ENCODE measurements around the gene SLC35E2B.
A peak's percentile ranks its signal among the peaks of the same experiment; 100 is the strongest.

The SLC35E2B gene

DNA sequence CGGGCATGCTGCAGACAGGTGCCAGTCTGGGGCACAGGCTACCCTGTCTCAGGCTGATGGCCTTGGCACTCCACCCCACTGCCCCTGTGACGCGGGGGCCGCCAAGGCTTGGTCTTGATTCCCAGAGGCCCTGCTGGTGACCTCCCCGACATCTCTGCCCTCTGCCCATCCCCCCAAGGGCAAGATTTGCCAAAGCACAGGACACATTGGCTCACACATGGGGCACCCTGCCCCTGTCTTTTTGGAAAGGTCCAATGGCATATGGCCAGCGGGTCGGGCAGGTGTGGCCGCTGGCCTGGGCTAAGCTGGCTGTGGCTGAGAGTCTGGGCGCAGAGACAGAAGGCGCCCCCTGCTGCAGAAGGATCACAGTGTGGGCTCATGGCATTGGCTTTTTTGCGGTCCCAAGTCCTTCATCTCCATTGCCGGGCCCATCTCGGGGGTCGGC, 72.7 kb downstream of the SLC35E2B start:
- Histone ChIP-seq H3K27ac (ENCODE audit: low read depth, low read length) (no peak overlapping the region), H3K36me3 (ENCODE audit: control insufficient read depth, insufficient read depth, low read length) (peaks cover 6% of the 10 kb centered on the region), H3K4me1 (ENCODE audit: control insufficient read depth, insufficient read depth, low read length) (peaks cover 6% of the 10 kb centered on the region; the same call in 1 of the 2 replicates), H3K27me3 (ENCODE audit: control insufficient read depth, insufficient read depth, low read length) (no peaks in the 10 kb centered on the region), H3K9me3 (ENCODE audit: control insufficient read depth, insufficient read depth, low read depth, low read length) (no peaks in the 10 kb centered on the region), H3K9ac (ENCODE audit: low read length) (no peak overlapping the region), H3K4me3 (ENCODE audit: low read depth, low read length) (no peak overlapping the region)

DNA sequence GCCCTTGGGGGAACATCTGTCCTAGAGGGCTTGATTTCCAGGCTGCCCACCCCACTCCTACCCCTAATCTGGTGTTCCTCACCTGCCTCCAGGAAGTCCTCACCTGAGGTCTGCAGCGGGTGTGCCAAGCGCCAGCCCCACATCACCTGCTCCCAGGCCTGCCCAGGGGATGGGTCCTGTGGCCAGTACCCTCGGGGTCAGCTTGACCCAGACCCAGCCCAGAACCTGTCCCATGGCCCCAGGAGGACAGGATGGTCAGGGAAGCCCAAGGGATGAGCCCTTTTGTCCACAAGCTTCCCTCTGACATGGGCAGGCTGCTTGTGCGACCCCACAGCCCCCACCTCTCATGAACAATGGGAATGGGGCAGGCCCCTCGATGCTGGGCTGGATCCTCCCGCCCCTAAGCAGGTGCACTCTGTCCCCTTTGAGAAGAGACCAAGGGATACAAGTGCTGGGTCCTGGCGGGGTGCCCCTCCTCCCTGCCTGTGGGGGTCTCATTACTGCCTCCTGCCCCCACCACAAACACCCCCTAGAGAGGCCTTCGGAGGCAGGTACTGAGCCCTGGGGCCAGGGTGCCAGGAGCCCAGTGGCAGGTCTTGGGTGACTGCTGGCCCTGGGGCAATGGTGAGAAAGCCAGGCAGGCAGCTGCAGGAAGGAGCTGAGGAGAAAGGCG, 74.1 kb downstream of the SLC35E2B start:
- peaks cover 6% of the 10 kb centered on the region for H3K36me3 ChIP-seq (ENCODE audit: control insufficient read depth, insufficient read depth, low read length)
- peaks cover 13% of the 10 kb centered on the region; the same call in 1 of the 2 replicates for H3K4me1 ChIP-seq (ENCODE audit: control insufficient read depth, insufficient read depth, low read length)
- no peaks in the 10 kb centered on the region for H3K9me3 ChIP-seq (ENCODE audit: control insufficient read depth, insufficient read depth, low read depth, low read length)
- H3K4me3 ChIP-seq (ENCODE audit: low read depth, low read length), result no peak overlapping the region
- H3K27ac ChIP-seq (ENCODE audit: low read depth, low read length), result no peak overlapping the region
- H3K27me3 ChIP-seq (ENCODE audit: control insufficient read depth, insufficient read depth, low read length), result no peaks in the 10 kb centered on the region
- H3K9ac ChIP-seq (ENCODE audit: low read length), result no peak overlapping the region

DNA sequence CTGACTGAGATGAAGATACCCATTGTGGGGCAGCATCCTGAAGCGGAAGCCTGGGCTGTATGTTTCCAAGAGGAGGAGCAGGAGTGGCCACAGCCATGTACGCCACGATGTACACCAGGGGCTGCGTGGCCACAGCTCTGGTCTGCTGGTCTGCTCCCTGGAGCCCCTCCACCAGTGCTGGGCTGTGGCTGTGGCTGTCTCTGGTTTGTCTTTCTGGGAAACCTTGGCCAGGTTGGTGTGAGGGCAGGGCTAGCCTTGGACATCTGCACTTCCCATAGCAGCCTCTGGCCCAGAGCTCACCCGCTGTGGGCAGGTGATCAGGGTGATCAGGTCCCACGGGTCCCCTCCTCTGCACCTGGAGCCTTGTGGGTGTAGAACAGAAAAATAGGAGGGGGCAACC, 74.7 kb downstream of the SLC35E2B start:
- Histone ChIP-seq H3K9me3 (ENCODE audit: control insufficient read depth, insufficient read depth, low read depth, low read length) (no peaks in the 10 kb centered on the region), H3K36me3 (ENCODE audit: control insufficient read depth, insufficient read depth, low read length) (peaks cover 6% of the 10 kb centered on the region), H3K9ac (ENCODE audit: low read length) (no peak overlapping the region), H3K4me3 (ENCODE audit: low read depth, low read length) (no peak overlapping the region), H3K4me1 (ENCODE audit: control insufficient read depth, insufficient read depth, low read length) (peaks cover 13% of the 10 kb centered on the region; the same call in 1 of the 2 replicates), H3K27ac (ENCODE audit: low read depth, low read length) (no peak overlapping the region), H3K27me3 (ENCODE audit: control insufficient read depth, insufficient read depth, low read length) (no peaks in the 10 kb centered on the region)

DNA sequence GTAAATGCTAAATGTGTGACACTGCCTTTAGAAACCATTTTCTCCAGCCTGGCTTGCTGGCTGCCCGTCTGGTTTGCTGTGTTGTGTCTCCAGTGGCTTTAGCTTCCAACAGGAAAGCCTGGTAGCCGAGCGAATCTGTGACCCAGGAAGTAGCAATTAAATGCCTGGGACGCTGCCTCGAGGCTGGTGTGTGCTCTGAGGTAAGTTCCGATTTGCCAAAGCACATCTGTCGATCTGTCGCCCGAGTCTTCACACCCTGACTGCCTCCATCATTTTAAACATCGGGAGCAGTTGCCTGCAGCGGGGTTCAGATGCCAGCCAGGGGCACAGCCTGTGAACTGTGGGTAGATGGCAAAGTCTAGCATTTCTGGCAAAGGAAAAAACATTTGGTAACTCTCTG, 75.1 kb downstream of the SLC35E2B start:
- no peaks in the 10 kb centered on the region for H3K27me3 ChIP-seq (ENCODE audit: control insufficient read depth, insufficient read depth, low read length)
- no peak overlapping the region for H3K9ac ChIP-seq (ENCODE audit: low read length)
- H3K9me3 ChIP-seq (ENCODE audit: control insufficient read depth, insufficient read depth, low read depth, low read length), result no peaks in the 10 kb centered on the region
- H3K4me1 ChIP-seq (ENCODE audit: control insufficient read depth, insufficient read depth, low read length), result peaks cover 13% of the 10 kb centered on the region; the same call in 1 of the 2 replicates
- peaks cover 6% of the 10 kb centered on the region for H3K36me3 ChIP-seq (ENCODE audit: control insufficient read depth, insufficient read depth, low read length)
- no peak overlapping the region for H3K27ac ChIP-seq (ENCODE audit: low read depth, low read length)
- H3K4me3 ChIP-seq (ENCODE audit: low read depth, low read length), result no peak overlapping the region

DNA sequence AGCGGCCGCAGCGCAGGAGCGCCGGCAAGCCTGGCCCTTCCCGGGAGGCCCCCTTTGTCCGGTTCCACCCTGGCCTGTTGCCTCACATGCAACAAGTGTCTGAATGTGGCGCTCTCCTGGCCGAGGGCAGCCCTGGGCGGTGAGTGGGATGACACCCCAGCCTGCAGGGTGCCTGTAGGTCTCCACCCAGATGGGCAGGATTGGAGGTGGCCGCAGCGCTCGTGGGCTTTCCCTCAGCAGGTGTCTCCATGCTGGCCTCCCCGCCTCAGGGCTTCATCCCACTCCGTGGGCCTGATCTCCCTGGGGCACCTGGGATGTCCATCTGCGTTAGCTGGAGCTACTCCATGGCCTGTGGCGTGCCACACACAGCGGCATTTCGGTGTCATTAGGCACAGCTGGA, 75.8 kb downstream of the SLC35E2B start:
- H3K9ac ChIP-seq (ENCODE audit: low read length), result peak overlapping the region; percentile 7
- H3K9me3 ChIP-seq (ENCODE audit: control insufficient read depth, insufficient read depth, low read depth, low read length), result no peaks in the 10 kb centered on the region
- H3K27ac ChIP-seq (ENCODE audit: low read depth, low read length), result no peak overlapping the region
- no peaks in the 10 kb centered on the region for H3K27me3 ChIP-seq (ENCODE audit: control insufficient read depth, insufficient read depth, low read length)
- H3K36me3 ChIP-seq (ENCODE audit: control insufficient read depth, insufficient read depth, low read length), result peaks cover 6% of the 10 kb centered on the region
- H3K4me3 ChIP-seq (ENCODE audit: low read depth, low read length), result peak overlapping the region; percentile 99
- H3K4me1 ChIP-seq (ENCODE audit: control insufficient read depth, insufficient read depth, low read length), result peaks cover 13% of the 10 kb centered on the region; the same call in 1 of the 2 replicates

DNA sequence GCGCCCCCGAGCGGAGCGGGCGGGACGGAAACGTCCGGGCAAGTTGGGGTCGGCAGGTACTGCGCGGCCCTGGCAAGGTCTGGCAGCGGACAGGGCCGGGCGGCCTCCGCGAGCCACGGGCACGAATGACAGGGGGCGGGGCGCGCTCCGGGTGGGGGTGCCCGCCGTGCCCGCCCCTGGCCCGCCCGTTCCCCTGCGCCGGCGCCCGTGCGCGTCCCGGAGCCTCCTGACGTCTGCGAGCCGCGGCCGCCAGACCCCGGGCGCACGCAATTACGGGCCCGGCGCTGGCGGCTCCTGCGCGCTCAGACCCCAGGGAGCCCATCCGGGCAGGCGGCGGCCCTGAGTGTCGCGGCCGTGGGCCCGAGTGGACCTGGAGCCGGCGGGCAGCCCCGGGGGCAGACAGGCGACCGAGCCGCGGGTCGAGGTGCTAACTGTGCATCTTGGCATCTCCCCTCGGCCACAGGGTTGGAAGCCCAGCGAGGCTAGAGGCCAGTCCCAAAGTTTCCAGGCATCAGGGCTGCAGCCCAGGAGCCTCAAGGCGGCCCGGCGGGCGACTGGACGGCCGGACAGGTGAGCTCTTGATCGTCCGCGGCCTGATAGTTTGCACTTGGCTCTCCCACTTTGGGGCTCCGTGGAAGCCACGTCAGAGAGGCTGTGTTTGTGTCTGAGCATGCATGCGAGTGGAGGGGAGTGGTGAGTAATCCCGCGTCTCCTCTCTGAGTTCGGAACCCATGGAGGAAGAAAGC, 76.4 kb downstream of the SLC35E2B start:
- peaks cover 6% of the 10 kb centered on the region for H3K36me3 ChIP-seq (ENCODE audit: control insufficient read depth, insufficient read depth, low read length)
- H3K9me3 ChIP-seq (ENCODE audit: control insufficient read depth, insufficient read depth, low read depth, low read length), result no peaks in the 10 kb centered on the region
- H3K4me1 ChIP-seq (ENCODE audit: control insufficient read depth, insufficient read depth, low read length), result peaks cover 13% of the 10 kb centered on the region; the same call in 1 of the 2 replicates
- H3K27ac ChIP-seq (ENCODE audit: low read depth, low read length), result no peak overlapping the region
- H3K4me3 ChIP-seq (ENCODE audit: low read depth, low read length), result peak overlapping the region; percentile 99
- no peaks in the 10 kb centered on the region for H3K27me3 ChIP-seq (ENCODE audit: control insufficient read depth, insufficient read depth, low read length)
- H3K9ac ChIP-seq (ENCODE audit: low read length), result peak overlapping the region; percentile 99

DNA sequence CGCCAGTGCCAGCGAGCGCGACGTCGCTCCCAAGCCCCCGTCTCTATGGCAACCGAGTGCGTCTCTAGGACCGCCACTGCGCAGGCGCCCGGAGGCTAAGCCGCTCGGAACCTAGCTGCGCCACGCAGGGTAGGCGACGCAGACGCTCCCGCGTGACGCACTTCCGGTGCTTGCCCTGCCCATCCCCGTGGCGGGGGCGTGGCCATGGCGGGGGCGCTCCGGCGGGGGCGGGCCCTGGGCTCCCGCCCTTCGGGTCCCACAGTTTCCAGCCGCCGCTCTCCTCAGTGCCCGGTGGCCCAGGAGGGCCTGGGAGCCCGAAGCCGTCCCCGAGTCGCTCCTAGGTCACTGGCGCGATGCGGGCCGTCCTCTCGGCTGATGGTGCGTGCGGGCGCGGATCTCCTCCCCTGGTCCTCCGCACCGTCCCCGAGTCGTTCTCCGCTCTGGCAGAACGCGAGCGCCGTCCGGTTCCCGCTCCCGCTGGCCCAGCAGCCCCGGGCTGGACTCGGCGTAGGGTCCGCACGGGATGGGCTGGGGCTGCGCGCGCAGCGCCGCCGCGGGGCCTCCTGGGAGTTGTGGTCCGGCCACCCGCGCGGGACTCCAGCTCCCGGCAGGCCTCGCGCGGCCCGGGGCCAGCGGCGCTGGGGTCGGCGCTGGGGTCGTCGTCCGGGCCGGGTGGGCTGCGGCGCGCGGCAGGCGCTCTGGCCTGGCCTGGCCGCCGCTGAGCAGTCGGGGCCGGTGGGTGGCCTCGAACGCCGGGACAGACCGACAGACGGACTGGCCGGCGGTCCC, 77.1 kb downstream of the SLC35E2B start, which contains the start of gene MIB2:
MIB2 (plus strand) TSS at position 245 of the 789 bp plus-strand sequence. CDS start 7,953 bp downstream, outside the sequence.
- Histone ChIP-seq H3K9ac (ENCODE audit: low read length) (peak within 1 kb of the TSS; percentile 99), H3K9me3 (ENCODE audit: control insufficient read depth, insufficient read depth, low read depth, low read length) (no peaks in the 10 kb centered on the region), H3K27me3 (ENCODE audit: control insufficient read depth, insufficient read depth, low read length) (no peaks in the 10 kb centered on the region), H3K4me1 (ENCODE audit: control insufficient read depth, insufficient read depth, low read length) (peaks cover 13% of the 10 kb centered on the region; the same call in 1 of the 2 replicates), H3K27ac (ENCODE audit: low read depth, low read length) (peak within 1 kb of the TSS; percentile 99), H3K36me3 (ENCODE audit: control insufficient read depth, insufficient read depth, low read length) (peaks cover 6% of the 10 kb centered on the region), H3K4me3 (ENCODE audit: low read depth, low read length) (peak within 1 kb of the TSS; percentile 99)

DNA sequence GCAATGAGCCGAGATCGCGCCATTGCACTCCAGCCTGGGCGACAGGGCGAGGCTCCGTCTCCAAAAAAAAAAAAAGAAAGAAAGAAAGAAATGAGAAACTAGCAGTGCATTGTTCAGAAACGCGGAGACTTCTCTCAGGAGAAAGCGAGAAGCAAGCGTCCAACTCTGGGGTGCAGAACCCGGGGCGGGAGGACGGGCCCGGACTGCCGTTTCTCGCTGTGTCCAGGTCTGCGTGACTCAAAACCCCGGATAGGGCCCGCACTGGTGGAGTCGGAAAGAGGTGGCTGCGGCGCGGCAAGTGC, 77.7 kb downstream of the SLC35E2B start:
- Histone ChIP-seq H3K9ac (ENCODE audit: low read length) (peak overlapping the region; percentile 67), H3K9me3 (ENCODE audit: control insufficient read depth, insufficient read depth, low read depth, low read length) (no peaks in the 10 kb centered on the region), H3K4me1 (ENCODE audit: control insufficient read depth, insufficient read depth, low read length) (peaks cover 13% of the 10 kb centered on the region; the same call in 1 of the 2 replicates), H3K36me3 (ENCODE audit: control insufficient read depth, insufficient read depth, low read length) (peaks cover 6% of the 10 kb centered on the region), H3K4me3 (ENCODE audit: low read depth, low read length) (peak overlapping the region; percentile 99), H3K27me3 (ENCODE audit: control insufficient read depth, insufficient read depth, low read length) (no peaks in the 10 kb centered on the region), H3K27ac (ENCODE audit: low read depth, low read length) (no peak overlapping the region)

DNA sequence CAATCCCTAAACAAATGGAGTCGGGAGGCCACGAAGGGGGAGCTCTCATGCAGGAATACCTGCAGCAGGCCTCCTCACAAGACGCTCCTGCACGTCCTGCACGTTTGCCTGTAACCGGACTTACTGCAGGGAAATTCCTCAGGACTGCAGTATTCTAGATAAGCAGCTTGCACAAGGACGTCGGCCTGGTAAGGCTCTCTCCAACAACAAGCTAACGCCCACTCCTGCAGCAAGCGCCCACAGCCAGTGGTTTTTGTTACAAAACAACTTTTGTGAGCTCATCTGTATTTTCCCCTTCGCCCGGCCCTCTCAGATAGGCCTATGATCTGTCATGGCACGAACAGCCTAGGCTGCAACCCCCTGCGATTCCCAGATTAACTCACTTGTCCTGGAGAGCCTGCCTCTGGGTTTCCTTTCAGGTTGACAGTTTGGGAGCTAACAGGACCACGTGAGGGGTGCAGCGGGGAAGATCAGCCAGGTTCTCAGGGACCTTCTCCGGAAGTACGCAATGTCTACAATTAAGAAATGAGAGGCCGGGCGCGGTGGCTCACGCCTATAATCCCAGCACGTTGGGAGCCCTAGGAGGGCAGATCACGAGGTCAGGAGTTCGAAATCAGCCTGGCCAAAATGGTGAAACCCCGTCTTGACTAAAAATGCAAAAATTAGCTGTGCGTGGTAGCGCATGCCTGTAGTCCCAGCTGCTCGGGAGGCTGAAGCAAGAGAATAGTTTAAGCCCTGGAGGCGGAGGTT, 78.2 kb downstream of the SLC35E2B start:
- H3K9ac ChIP-seq (ENCODE audit: low read length), result peak overlapping the region; percentile 67
- H3K27ac ChIP-seq (ENCODE audit: low read depth, low read length), result no peak overlapping the region
- peak overlapping the region; percentile 99 for H3K4me3 ChIP-seq (ENCODE audit: low read depth, low read length)
- peaks cover 6% of the 10 kb centered on the region for H3K36me3 ChIP-seq (ENCODE audit: control insufficient read depth, insufficient read depth, low read length)
- H3K9me3 ChIP-seq (ENCODE audit: control insufficient read depth, insufficient read depth, low read depth, low read length), result no peaks in the 10 kb centered on the region
- H3K4me1 ChIP-seq (ENCODE audit: control insufficient read depth, insufficient read depth, low read length), result peaks cover 13% of the 10 kb centered on the region; the same call in 1 of the 2 replicates
- no peaks in the 10 kb centered on the region for H3K27me3 ChIP-seq (ENCODE audit: control insufficient read depth, insufficient read depth, low read length)

DNA sequence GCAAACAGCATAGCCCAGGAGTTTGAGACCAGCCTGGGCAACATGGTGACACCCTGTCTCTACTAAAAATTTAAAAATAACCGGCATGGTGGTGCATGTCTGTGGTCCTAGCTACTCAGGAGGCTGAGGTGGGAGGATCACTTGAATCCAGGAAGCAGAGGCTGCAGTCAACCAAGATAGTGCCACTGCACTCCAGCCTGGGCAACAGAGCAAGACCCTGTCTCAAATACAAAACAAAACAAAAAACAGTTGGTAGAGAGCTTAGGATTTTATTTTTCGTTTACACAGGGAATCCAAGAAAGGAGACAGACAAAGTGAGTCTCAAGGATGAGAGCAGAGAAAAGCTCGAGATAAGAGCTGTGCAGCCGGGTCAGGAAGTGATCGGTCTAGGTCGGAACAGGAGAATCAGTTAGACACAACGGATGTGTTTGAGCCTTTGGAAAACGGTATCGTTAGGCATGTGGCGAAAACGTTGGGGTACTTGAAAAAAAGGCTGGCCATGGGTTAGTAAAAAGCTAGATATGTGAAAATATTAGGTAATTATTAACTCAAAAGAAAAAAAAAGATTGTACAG, 79.0 kb downstream of the SLC35E2B start:
- Histone ChIP-seq H3K27ac (ENCODE audit: low read depth, low read length) (no peak overlapping the region), H3K9ac (ENCODE audit: low read length) (no peak overlapping the region), H3K36me3 (ENCODE audit: control insufficient read depth, insufficient read depth, low read length) (peaks cover 6% of the 10 kb centered on the region), H3K27me3 (ENCODE audit: control insufficient read depth, insufficient read depth, low read length) (no peaks in the 10 kb centered on the region), H3K4me1 (ENCODE audit: control insufficient read depth, insufficient read depth, low read length) (peaks cover 13% of the 10 kb centered on the region; the same call in 1 of the 2 replicates), H3K4me3 (ENCODE audit: low read depth, low read length) (peak overlapping the region; percentile 99), H3K9me3 (ENCODE audit: control insufficient read depth, insufficient read depth, low read depth, low read length) (no peaks in the 10 kb centered on the region)

All from HUES6 (cell line).